ENCODE results near the gene ASTN2. TPM values are rescaled to one million over a fixed set of nuclear protein-coding genes. Genes with fewer than 3 reads are reported as not detected.
A peak's percentile ranks its signal among the peaks of the same experiment; 100 is the strongest.

The ASTN2 gene
- total RNA-seq, 1 donor from 2014 or later, result 0.53 TPM

DNA sequence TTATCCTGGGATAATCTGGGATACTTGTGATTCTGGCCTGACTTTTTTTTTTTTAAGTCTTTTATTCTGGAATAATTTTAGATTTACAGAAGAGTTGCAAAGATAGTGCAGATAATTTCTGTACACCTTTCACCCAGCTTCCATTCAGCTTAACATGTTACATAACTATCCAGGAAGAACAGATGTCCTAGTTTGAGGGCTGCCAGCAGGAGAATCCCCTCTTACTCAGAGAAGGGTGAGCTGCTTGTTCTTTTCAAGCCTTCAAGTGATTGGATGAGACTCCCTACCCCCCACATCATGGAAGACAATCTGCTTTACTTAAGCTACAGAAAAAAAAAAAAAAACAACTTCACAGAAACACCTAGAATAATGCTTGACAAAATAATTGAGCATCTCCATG lies 473.6 kb downstream of the ASTN2 start:
- TF ChIP-seq, protein P1, sequence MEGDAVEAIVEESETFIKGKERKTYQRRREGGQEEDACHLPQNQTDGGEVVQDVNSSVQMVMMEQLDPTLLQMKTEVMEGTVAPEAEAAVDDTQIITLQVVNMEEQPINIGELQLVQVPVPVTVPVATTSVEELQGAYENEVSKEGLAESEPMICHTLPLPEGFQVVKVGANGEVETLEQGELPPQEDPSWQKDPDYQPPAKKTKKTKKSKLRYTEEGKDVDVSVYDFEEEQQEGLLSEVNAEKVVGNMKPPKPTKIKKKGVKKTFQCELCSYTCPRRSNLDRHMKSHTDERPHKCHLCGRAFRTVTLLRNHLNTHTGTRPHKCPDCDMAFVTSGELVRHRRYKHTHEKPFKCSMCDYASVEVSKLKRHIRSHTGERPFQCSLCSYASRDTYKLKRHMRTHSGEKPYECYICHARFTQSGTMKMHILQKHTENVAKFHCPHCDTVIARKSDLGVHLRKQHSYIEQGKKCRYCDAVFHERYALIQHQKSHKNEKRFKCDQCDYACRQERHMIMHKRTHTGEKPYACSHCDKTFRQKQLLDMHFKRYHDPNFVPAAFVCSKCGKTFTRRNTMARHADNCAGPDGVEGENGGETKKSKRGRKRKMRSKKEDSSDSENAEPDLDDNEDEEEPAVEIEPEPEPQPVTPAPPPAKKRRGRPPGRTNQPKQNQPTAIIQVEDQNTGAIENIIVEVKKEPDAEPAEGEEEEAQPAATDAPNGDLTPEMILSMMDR (IDR thresholded peaks at IDR 0.05; ENCODE audit: insufficient read depth, low read length, severe bottlenecking), result no peak
- FAIRE-seq (no peak), DNase-seq (ENCODE audit: low read depth) (no peak)
- Histone ChIP-seq H3K27me3 (ENCODE audit: control insufficient read depth, insufficient read depth, low read length) (no peaks in the 10 kb centered on the region), H3K4me3 (ENCODE audit: low read depth, low read length) (no peak overlapping the region), H3K36me3 (ENCODE audit: control insufficient read depth, insufficient read depth, low read length) (no peaks in the 10 kb centered on the region)

GRCh38 chr9:116940614-116941215 lies 474.1 kb downstream of the ASTN2 start:
- H3K36me3 ChIP-seq (ENCODE audit: control insufficient read depth, insufficient read depth, low read length), result no peaks in the 10 kb centered on the region
- no peak for FAIRE-seq
- TF ChIP-seq, protein P1 (IDR thresholded peaks at IDR 0.05; ENCODE audit: insufficient read depth, low read length, severe bottlenecking), result no peak
- no peak overlapping the region for H3K4me3 ChIP-seq (ENCODE audit: low read depth, low read length)
- no peaks in the 10 kb centered on the region for H3K27me3 ChIP-seq (ENCODE audit: control insufficient read depth, insufficient read depth, low read length)
- peak; percentile 48 for DNase-seq (ENCODE audit: low read depth)

- no peaks in the 10 kb centered on the region for H3K36me3 ChIP-seq (ENCODE audit: control insufficient read depth, insufficient read depth, low read length)
- FAIRE-seq (no peak), DNase-seq (ENCODE audit: low read depth) (no peak)
- H3K4me3 ChIP-seq (ENCODE audit: low read depth, low read length), result no peak overlapping the region
- no peaks in the 10 kb centered on the region for H3K27me3 ChIP-seq (ENCODE audit: control insufficient read depth, insufficient read depth, low read length)
- TF ChIP-seq, protein P1 (IDR thresholded peaks at IDR 0.05; ENCODE audit: insufficient read depth, low read length, severe bottlenecking), result no peak
These were observed 475.2 kb downstream of the ASTN2 start for GRCh38 chr9:116939614-116940013.

DNA sequence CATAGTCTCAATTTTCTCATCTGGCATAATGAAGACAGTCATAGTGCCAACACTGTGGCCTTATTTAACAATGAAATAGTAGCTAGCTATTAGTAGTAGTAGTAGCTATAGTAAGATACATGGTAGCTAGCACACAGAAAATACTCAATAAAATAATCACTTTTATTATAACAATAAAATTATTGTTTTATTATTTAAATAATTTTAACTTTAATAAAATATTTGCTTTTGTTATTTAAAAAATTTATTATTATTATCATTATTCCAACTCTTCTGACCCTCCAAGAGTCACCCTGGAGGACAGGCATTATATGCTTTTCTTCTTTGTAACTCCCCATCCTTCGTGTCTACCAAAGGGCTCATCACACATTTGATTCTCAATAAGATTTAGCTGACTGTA lies 475.7 kb downstream of the ASTN2 start:
- DNase-seq (ENCODE audit: low read depth), result no peak
- TF ChIP-seq, protein P1 (IDR thresholded peaks at IDR 0.05; ENCODE audit: insufficient read depth, low read length, severe bottlenecking), result no peak
- Histone ChIP-seq H3K36me3 (ENCODE audit: control insufficient read depth, insufficient read depth, low read length) (no peaks in the 10 kb centered on the region), H3K4me3 (ENCODE audit: low read depth, low read length) (no peak overlapping the region), H3K27me3 (ENCODE audit: control insufficient read depth, insufficient read depth, low read length) (no peaks in the 10 kb centered on the region)
- no peak for FAIRE-seq

GRCh38 chr9:116937361-116937760 lies 477.5 kb downstream of the ASTN2 start:
- Histone ChIP-seq H3K4me3 (ENCODE audit: low read depth, low read length) (no peak overlapping the region), H3K27me3 (ENCODE audit: control insufficient read depth, insufficient read depth, low read length) (no peaks in the 10 kb centered on the region), H3K36me3 (ENCODE audit: control insufficient read depth, insufficient read depth, low read length) (no peaks in the 10 kb centered on the region)
- no peak for FAIRE-seq
- TF ChIP-seq, protein P1 (IDR thresholded peaks at IDR 0.05; ENCODE audit: insufficient read depth, low read length, severe bottlenecking), result no peak
- peak; percentile 51 for DNase-seq (ENCODE audit: low read depth)

Data from bronchial epithelial cell (primary cell).